Measurements from ENCODE around the gene FBXO28. TPM values are rescaled to one million over a fixed set of nuclear protein-coding genes. Genes with fewer than 3 reads are reported as not detected.
A peak's percentile ranks its signal among the peaks of the same experiment; 100 is the strongest.

Gene FBXO28
- polyA plus RNA-seq, 1 donor = 39.1 TPM

DNA sequence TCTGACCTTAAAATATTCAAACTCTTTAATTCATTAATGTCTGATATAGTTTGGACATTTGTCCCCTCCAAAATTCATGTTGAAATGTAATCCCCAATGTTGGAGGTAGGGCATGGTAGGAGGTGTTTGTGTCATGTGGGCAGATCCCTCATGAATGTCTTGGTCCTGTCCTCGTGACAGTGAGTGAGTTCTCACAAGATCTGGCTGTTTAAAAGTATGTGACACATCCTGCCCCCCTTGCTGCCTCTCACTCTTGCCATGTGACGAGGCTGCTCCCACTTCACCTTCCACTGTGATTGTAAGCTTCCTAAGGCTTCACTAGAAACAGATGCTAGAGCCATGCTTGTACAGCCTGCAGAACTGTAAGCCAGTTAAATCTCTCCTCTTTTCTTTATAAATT lies 21.3 kb upstream of the FBXO28 start:
- no peak for DNase-seq

GRCh38 chr1:224095339-224095738 lies 18.6 kb upstream of the FBXO28 start:
- no peak for DNase-seq

DNA sequence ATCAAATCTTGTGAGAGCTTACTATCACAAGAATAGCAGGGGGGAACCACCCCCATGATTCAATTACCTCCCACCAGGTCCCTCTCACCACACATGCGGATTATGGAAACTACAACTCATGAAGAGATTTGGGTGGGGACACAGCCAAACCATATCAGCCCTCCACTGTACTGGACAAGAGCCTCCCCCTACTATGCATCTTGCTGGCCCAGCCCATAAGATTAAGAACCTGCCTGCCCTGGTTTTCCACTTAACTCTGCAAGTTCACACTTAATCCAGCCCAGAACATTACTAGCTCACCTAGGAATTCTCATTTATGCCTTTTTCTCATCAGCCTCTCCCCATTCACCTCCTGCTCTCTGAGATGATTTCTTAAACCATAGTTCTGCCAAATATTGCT lies 18.0 kb upstream of the FBXO28 start:
- DNase-seq = no peak

DNA sequence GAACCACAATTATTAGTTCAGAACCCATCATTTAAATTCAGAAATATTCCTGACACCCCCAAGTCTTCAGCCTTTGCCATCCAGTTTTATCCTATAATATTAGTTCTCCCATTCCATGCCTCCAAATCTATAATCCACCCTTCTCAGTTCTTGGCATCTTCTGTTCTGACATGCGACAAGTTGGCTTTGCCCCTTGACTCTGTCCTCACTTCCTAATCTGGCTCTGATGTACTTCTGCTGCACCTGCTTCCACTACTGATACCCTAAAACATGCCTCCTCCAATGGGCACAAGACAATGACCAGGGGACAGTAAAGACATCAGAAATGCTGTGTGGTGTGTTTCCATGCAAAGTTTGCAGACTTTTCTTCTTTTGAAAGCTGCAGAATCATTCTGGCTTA lies 17.1 kb upstream of the FBXO28 start:
- DNase-seq = no peak

DNA sequence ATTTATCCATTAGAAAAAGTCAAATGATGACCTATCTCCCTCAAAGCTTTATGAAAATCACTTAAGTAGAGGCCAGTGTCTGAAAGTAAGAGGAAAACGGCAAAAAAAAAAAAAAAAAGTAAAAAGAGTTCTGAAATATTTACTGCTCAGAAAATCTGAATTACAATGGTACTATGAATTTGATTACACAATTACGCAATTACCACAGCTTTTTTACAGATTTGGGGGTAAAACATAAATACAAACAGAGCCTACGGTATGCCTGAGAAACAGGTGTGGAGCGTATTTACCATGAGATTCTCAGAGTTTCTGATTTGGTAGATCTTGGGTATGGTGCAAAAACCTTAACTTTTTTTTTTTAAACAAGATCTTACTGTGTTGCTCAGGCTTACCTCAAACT lies 15.9 kb upstream of the FBXO28 start:
- DNase-seq = no peak

DNA sequence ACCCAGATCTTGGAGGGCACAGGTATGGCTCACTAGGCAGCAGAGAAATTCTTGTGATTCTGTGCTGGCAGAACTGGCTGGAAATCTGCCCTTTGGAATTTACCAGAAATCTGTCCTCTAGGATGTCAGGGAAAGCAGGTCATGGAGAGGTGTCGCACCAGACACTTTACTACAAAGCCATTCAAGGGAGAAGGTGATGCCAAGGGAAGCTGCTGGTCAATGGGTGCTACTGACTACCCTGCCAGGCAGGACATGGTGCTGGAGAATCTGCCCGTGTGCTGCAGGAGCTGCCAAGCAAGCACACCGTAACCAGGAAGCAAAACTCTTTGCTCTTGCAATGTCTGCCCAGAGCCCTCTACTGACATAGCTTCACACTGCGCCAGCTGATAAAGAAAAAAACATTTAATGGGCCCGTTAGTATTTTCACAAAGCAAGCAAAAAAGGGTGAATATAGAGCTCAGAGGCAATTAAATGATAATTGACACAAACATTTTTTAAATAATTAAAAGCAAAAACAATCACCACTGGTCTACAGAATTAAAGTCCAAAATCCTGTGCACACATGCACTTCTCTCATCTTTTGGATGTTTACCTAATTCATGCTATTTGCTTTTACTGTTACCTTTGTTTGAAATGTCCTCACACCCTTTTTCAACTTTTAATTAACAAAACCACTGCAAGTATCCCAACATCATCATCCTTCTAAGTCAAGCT lies 7.2 kb upstream of the FBXO28 start:
- DNase-seq = no peak

- DNase-seq = no peak
These were observed 6.7 kb upstream of the FBXO28 start for GRCh38 chr1:224107282-224107625.

GRCh38 chr1:224108991-224109390 lies 4.9 kb upstream of the FBXO28 start:
- no peak for DNase-seq

- no peak for DNase-seq
These were observed 3.9 kb upstream of the FBXO28 start for GRCh38 chr1:224109981-224110380.

DNA sequence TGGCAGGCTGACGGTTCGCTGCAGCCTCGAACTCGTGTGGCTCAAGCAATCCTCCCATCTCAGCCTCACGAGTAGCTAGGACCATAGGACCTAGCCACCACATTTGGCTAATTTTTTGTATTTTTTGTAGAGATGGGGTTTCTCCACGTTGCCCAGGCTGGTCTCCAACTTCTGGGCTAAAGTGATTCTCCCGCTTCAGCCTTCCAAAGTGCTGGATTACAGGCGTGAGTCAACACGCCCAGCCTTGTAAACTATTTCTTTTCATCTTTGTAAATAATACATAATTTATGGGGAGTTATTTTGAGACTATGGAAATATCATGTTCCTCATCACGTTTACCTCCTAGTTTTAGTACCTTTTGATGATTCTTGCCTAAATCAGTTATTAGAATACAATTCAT lies 906 bp upstream of the FBXO28 start:
- DNase-seq = no peak

DNA sequence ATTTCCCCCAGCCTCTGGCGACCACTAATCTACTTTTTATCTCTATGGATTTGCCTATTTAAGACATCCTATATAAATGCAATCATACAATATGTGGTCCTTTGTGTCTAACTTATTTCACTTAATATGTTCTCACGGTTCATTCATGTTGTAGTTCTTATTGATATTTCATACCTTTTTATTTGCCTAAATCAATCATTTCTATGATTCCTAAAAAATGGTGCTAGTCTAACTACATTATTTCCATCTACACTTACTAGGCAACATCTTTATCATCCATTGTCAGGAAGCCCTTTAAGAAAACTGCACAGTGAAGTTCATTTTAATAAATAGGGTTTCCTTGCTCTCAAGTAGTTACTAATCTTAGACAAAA lies 380 bp upstream of the FBXO28 start:
- DNase-seq = no peak

DNA sequence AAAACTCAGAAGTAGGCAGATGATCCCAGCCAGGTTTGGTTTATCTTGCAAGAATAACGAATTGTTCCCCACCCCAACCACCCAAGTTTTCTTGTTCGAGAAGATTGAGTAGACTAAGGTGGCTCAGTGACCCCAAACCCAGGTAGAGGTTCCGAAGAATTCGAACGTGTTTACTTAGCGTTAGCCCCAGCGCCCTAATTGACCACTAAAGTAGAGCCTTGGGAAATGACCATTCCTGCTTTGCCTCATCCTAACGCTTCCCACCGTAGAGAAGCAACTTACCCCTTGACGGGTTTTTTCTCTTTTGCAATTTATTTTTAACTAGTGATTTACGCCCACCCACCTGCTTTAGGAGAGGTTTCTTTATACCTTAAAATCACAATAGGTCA lies 870 bp downstream of the FBXO28 start:
- no peak for DNase-seq

DNA sequence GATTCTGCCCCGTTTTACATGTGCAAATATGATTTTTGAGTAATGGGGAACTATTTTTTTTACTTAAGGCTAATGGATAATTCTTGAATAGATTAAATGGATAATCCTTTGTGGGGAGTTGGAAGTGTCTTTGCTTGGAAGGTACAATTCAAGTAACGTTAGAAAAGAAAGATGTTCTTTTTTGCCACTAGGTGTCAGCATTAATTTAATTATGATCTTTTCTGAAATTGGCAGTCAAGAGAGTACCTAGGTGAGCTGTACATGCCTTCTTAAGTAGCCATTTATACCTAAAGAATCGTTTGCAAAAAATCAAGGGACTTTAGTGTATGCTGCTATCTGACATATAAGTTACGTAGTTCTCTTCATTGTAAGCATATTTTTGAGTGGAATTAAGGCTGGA lies 2.2 kb downstream of the FBXO28 start:
- DNase-seq = peak; percentile 39

- no peak for DNase-seq
These were observed 4.8 kb downstream of the FBXO28 start for GRCh38 chr1:224118688-224119087.

DNA sequence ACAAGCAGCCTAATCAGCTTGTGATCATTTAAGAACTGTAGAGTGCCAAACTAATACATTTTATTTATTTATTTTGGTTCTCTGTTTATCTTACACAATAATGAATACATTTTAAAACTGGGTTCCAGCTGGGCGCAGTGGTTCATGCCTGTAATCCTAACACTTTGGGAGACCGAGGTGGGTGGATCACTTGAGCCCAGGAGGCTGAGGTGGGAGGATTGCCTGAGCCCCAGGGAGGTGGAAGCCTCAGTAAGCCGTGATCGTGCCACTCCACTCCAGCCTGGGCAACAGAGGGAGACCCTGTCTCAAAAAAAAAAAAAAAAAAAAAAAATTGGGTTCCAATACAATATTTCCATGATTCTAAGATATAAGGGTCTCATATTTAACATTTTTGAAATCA lies 9.2 kb downstream of the FBXO28 start:
- no peak for DNase-seq

DNA sequence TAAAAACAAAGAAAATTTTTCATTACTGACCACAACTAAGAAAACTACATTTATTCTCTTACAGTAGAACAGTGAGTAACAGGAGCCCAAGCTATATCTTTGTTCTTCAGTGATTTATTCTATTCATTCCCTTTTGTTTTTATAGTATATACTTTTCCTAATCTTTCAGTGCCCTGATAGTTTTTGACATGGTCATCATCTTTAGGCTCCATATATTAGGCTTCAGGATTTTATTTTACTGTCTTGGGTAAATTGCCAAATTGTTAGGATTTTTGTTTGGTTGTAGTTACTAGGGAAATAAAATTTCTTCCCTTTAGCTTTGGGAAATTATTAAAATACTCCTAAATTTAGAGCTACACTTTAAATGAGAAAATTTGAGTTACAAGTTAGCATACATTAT lies 10.3 kb downstream of the FBXO28 start:
- DNase-seq = no peak

DNA sequence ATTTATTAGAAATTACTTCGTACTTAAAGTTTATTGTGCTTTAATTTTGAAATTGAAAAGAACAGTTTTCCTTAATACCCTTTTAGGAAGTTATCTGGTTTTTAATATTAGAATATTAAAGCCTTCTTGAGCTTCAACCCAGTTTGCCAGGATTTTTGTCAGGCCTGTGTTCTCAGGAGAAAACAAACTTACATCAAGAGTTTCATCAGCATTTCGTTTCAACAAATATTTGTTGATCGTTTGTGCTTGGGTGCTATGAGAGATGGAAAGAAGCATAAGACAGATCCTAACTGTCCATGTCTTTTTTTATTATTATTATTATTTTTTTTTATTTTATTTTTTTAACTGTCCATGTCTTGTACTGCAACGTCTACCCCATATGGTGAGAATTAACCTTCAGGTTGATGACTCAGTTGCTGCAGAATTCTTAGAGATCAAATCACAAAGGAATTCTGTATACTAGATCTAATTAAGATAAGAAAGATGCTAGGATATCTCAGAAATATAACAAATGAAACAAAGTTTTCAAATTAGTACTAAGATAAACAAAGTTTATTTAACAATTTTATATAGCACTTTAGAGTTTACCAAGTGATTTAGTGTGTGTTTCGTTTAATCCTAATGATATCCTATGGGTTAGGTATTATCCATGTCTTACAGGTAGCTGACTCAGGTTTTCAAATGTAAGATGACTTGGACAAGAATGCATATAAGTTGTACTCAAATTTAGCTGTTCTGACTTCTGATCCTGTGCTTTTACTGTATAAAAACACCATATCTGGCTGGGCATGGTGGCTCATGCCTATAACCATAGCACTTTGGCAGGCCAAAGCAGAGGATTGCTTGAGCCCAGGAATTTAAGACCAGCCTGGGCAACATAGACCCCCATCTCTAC lies 14.3 kb downstream of the FBXO28 start:
- DNase-seq = no peak

- no peak for DNase-seq
These were observed 17.3 kb downstream of the FBXO28 start for GRCh38 chr1:224131253-224131652.

DNA sequence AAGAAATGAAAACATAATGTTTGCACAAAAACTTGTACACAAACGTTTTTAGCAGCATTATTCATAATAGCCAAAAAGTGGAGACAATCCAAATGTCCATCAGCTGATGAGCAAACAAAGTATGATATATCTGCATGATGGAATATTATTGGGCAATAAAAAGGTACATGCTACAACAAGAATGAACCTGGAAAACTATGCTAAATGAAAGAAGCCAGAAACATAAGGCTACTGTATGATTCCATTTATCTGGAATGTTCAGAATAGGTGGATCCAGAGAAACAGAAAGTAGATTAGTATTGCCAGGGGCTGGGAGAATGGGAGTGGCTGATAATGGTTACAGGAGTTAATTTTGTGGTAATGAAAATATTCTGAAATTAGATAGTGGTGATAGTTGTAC lies 19.0 kb downstream of the FBXO28 start:
- DNase-seq = no peak

- DNase-seq = no peak
These were observed 19.9 kb downstream of the FBXO28 start for GRCh38 chr1:224133741-224134299.

DNA sequence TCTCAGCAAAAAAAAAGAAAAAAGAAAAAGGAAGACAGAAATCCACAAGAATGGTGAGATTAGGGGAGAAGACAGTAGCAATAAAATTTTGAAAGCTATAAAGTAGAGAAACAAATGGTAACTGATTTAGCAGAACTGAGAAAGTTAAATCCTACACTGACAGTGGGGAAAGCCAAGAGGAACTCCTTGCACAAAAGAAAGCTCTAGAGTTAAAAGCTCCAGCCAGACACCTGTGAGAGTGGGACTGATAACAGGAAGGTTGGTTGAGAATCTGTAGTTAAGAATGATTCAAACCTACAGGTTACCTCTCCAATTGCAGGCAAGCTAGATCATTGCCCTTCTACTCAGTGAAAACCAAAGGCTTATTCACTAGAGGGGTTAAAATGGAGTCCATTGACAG lies 23.6 kb downstream of the FBXO28 start:
- no peak for DNase-seq

DNA sequence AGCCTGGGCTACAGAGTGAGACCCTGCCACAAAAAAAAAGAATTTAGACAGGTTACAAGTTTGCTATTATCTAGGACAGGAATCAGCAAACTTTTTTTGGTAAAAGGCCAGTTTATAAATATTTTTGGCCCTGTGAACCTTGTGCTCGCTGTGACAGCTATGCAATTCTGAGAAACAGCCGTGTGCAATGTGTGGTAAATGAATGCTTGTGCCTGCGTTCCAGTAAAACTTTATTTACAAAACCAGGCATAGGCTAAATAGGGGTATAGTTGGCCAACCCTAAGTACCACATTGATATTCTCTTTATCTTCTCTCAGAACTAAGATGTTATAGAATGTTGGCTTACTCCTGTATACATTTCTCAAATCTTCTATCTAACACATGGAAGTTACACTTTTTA lies 24.3 kb downstream of the FBXO28 start:
- DNase-seq = no peak

DNA sequence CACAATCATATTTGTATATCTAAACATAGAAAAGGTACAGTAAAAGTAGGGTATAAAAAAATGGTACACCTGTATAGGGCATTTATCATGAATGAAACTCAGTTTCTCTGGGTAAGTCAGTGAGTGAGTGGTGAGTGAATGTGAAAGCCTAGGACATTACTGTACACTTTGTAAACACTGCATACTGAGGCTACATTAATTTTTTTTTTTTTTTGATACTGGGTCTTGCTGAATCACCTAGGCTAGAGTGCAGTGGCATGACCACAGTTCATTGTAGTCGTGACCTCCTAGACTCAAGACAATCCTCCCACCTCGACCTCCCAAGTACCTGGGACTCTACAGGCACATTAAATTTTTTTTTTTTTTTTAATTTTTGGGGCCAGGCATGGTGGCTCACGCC lies 27.8 kb downstream of the FBXO28 start:
- DNase-seq = no peak

DNA sequence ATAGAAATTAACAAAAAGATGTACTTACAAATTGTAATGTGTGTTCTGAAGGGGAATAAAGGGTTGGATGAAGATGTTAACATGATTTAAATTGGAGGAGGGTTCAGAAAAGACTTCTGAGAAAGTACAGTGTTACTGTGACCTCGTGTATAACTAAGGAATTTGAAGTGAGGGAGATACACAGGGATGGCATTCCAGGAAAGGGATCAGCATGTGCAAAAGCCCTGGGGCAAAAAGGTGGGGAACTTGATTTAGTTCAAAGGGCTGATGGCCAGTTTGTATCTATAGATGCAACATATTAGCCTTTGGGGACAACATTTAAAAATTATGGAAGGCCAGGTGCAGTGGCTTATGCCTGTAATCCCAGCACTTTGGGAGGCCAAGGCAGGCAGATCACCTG lies 35.8 kb downstream of the FBXO28 start:
- DNase-seq = no peak
